K562 (cell line): ENCODE measurements around the gene CCNQ. TPM values are rescaled to one million over a fixed set of nuclear protein-coding genes. Genes with fewer than 3 reads are reported as not detected.

Experiments
- CTCF ChIP-seq, 3 experiments: IDR thresholded peaks in 2 of 3; conservative IDR thresholded peaks in 1 of 3; 2 replicates each; pipeline ENCODE4 v1.5.1; 2011 to 2012; ENCODE audit warnings: low read length in 3 of 3, mild to moderate bottlenecking in 3 of 3, control low read depth in 2 of 3, improper control_type of control experiment in 1 of 3, inconsistent platforms in 1 of 3, low read depth in 1 of 3, mixed read lengths in 1 of 3, moderate library complexity in 1 of 3; ENCODE audit not compliant: insufficient read depth in 2 of 3
- DEAF1 ChIP-seq: fragments of 450-650 bp; formaldehyde crosslinking; IDR thresholded peaks from 2 replicates; pipeline ENCODE4 v1.4.0; 2020; ENCODE audit warnings: mild to moderate bottlenecking, moderate library complexity
- GMEB1 ChIP-seq: fragments of 250-450 bp; sonication (Bioruptor Pico); IDR thresholded peaks from 2 replicates; pipeline ENCODE4 v1.4.0; 2020; ENCODE audit warnings: mild to moderate bottlenecking
- MYC ChIP-seq, 2 experiments: fragments of 250-450 bp in 1 of 2; sonication (Bioruptor Pico) in 1 of 2; IDR thresholded peaks; 2 replicates each; pipeline versions ENCODE4 v1.5.1 to v1.6.1; 2012 to 2021; ENCODE audit warnings: low read depth in 2 of 2, borderline replicate concordance in 1 of 2, improper control_type of control experiment in 1 of 2, low read length in 1 of 2, mild to moderate bottlenecking in 1 of 2, moderate library complexity in 1 of 2
- NFRKB ChIP-seq: fragments of 450-650 bp; IDR thresholded peaks from 2 replicates; pipeline ENCODE4 v1.6.1; 2016; ENCODE audit warnings: low read depth
- NR2C1 ChIP-seq, 2 experiments: fragments of 450-650 bp; IDR thresholded peaks; 2 replicates each; pipeline ENCODE4 v1.6.1; 2017; ENCODE audit warnings: mild to moderate bottlenecking in 2 of 2, antibody characterized with exemption in 1 of 2, inconsistent platforms in 1 of 2, missing compliant biosample characterization in 1 of 2, missing genetic modification characterization in 1 of 2
- NR2F6 ChIP-seq: fragments of 450-650 bp; formaldehyde crosslinking; IDR thresholded peaks from 2 replicates; pipeline ENCODE4 v1.4.0; 2020; ENCODE audit warnings: mild to moderate bottlenecking
- POLR2A ChIP-seq: fragments of 450-650 bp; conservative IDR thresholded peaks from 2 replicates; pipeline ENCODE4 v1.6.1; 2016
- RAD21 ChIP-seq, 2 experiments: fragments of 250-450 bp in 1 of 2; fragments of 450-650 bp in 1 of 2; sonication (Bioruptor Pico) in 1 of 2; formaldehyde crosslinking in 1 of 2; IDR thresholded peaks in 1 of 2; conservative IDR thresholded peaks in 1 of 2; 2 replicates each; pipeline versions ENCODE4 v1.4.0 to v1.8.0; 2020 to 2022; ENCODE audit warnings: mild to moderate bottlenecking in 2 of 2, moderate library complexity in 1 of 2
- ZEB2 ChIP-seq: fragments of 450-650 bp; IDR thresholded peaks from 2 replicates; pipeline ENCODE4 v1.6.1; 2016
- ZNF253 ChIP-seq: fragments of 250-450 bp; sonication (Bioruptor Pico); conservative IDR thresholded peaks from 2 replicates; pipeline ENCODE4 v1.6.1; 2021; ENCODE audit warnings: mild to moderate bottlenecking
- ZNF354B ChIP-seq: fragments of 250-450 bp; sonication (Bioruptor Pico); IDR thresholded peaks from 2 replicates; pipeline ENCODE4 v1.4.0; 2020
- ZNF398 ChIP-seq: fragments of 250-450 bp; sonication (Bioruptor Pico); IDR thresholded peaks from 2 replicates; pipeline ENCODE4 v1.8.0; 2021; ENCODE audit warnings: moderate library complexity, mild to moderate bottlenecking, inconsistent platforms
- ZNF436 ChIP-seq: fragments of 250-450, 450-650 bp; sonication (Bioruptor Pico); formaldehyde crosslinking; IDR thresholded peaks from 2 replicates; pipeline ENCODE4 v1.7.0; 2020; ENCODE audit warnings: mild to moderate bottlenecking
- ZNF512 ChIP-seq: IDR thresholded peaks from 2 replicates; pipeline ENCODE4 v1.6.1; 2016; ENCODE audit warnings: missing genetic modification characterization, missing compliant biosample characterization
- ZNF583 ChIP-seq: fragments of 250-450 bp; sonication (Bioruptor Pico); IDR thresholded peaks from 2 replicates; pipeline ENCODE4 v1.4.0; 2020
- ZNF764 ChIP-seq: fragments of 250-450 bp; sonication (Bioruptor Pico); IDR thresholded peaks from 2 replicates; pipeline ENCODE4 v1.4.0; 2020; ENCODE audit warnings: low read depth, mild to moderate bottlenecking, moderate library complexity
- polyA plus RNA-seq, 8 experiments: library from polyadenylated mRNA; depleted of rRNA in 4 of 8; stranded (reverse) in 5 of 8; unstranded in 3 of 8; fragments of >200 nt; fragmentation: Nextera tagmentation in 2 of 8; fragmentation: Illumina TruSeq in 1 of 8; extraction: Ambion mirVana in 2 of 8; extraction: Trizol in 1 of 8; gene quantifications; 2 replicates each; pipeline versions ENCODE4 v1.2.1 to v1.2.3, GENCODE V29; 2011 to 2014; ENCODE audit warnings: inconsistent platforms in 1 of 8, missing spikeins in 1 of 8
- total RNA-seq, 7 experiments: library from RNA; depleted of rRNA in 6 of 7; stranded (reverse); fragments of >200 nt in 6 of 7; fragmentation: Illumina TruSeq in 2 of 7; extraction: Trizol in 2 of 7; gene quantifications; 2 replicates each; pipeline versions ENCODE4 v1.2.1 to v1.2.3, GENCODE V29; 2011 to 2021; ENCODE audit warnings: low replicate concordance in 1 of 7

CCNQ gene
- total and polyA plus RNA-seq, 9 of the 15 experiments (the other 6 are each of a cell fraction or from before 2014, with no cell fraction given) = 0.92 to 53.8 (median 25.3) TPM

- TF ChIP-seq ZNF436 (CRISPR knock-in tag) (no peak), MYC (IDR thresholded peaks at IDR 0.05; ENCODE audit: low read depth, low read length) (0 out of 2 replicates have a peak, but pooled peaks have one; percentile 17), MYC (CRISPR knock-in tag; IDR thresholded peaks at IDR 0.05; ENCODE audit: borderline replicate concordance, low read depth) (no peak), GMEB1 (CRISPR knock-in tag) (no peak), ZNF764 (CRISPR knock-in tag) (no peak), ZEB2 (no peak), ZNF253 (CRISPR knock-in tag) (no peak), ZNF512 (tag) (no peak), CTCF (IDR thresholded peaks at IDR 0.05 in 2 of 3, conservative IDR thresholded peaks at IDR 0.05 in 1 of 3; ENCODE audit: insufficient read depth in 2 of 3, low read depth in 1 of 3, low read length in 3 of 3) (peak; percentile 76 to 87 (median 81)), ZNF354B (no peak), NR2F6 (CRISPR knock-in tag) (no peak), NR2C1 (IDR thresholded peaks at IDR 0.05) (no peak), NR2C1 (tag; IDR thresholded peaks at IDR 0.05) (no peak), ZNF398 (no peak), POLR2A (no peak), RAD21 (CRISPR knock-in tag; conservative IDR thresholded peaks at IDR 0.05 in 1 of 2, IDR thresholded peaks at IDR 0.05 in 1 of 2) (peak; percentile 41 to 75), DEAF1 (CRISPR knock-in tag) (0 out of 2 replicates have a peak, but pooled peaks have one; percentile 13), NFRKB (no peak), ZNF583 (CRISPR knock-in tag) (no peak)
Measured at GRCh38 chrX:153554519-153555167, 44.3 kb downstream of the CCNQ start (continued).
